ENCODE data around the gene ACP1.
A peak's percentile ranks its signal among the peaks of the same experiment; 100 is the strongest.

DNA sequence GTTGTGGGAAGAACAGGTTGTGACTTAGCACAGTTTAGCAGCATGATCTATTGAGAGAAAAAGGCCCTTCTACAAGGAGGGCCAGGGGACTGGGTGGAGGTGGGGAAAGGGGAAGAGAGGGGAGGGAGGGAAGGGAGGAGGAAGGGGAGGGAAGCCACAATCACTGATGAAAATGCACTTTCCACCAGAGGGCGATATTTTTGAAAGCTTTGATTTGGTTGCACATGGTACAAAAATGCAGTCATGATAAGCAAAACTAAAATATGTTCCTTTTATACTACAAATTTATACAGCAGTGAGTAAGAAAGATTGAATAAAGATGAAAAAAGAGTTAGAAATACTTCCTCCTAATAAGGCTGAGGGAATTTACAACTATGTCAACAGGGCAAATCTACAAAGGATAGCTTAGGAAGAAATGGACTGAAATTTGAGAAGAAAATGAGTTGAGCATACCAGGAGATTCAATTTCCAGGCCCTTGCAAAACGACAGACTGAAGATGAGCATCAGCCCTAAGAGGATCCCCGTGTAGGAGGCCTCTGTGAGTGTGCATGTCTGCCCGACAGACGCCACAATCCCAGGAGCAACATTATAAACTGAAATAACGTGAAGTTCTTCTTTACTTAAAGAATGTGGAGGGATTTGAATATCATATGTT, 18.1 kb upstream of the ACP1 start:
- TF ChIP-seq, protein P1, sequence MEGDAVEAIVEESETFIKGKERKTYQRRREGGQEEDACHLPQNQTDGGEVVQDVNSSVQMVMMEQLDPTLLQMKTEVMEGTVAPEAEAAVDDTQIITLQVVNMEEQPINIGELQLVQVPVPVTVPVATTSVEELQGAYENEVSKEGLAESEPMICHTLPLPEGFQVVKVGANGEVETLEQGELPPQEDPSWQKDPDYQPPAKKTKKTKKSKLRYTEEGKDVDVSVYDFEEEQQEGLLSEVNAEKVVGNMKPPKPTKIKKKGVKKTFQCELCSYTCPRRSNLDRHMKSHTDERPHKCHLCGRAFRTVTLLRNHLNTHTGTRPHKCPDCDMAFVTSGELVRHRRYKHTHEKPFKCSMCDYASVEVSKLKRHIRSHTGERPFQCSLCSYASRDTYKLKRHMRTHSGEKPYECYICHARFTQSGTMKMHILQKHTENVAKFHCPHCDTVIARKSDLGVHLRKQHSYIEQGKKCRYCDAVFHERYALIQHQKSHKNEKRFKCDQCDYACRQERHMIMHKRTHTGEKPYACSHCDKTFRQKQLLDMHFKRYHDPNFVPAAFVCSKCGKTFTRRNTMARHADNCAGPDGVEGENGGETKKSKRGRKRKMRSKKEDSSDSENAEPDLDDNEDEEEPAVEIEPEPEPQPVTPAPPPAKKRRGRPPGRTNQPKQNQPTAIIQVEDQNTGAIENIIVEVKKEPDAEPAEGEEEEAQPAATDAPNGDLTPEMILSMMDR (IDR thresholded peaks at IDR 0.05; ENCODE audit: borderline replicate concordance, extremely low read depth, low read length, poor library complexity, severe bottlenecking): peak; percentile 69
- TF ChIP-seq EZH2 (IDR thresholded peaks at IDR 0.05; ENCODE audit: borderline replicate concordance, low read depth, low read length, severe bottlenecking): no peak
